HG03060 (cell line): Measurements from ENCODE around the gene SLC6A8.

Source experiments
- ATAC-seq: cut with Tn5 transposase; IDR thresholded peaks from one replicate; pipeline ENCODE4 v1.9.1; 2021; ENCODE audit warnings: low read depth, moderate number of reproducible peaks; ENCODE audit not compliant: unreplicated experiment

Gene SLC6A8

GRCh38 chrX:153687121-153688039 lies at the start of gene SLC6A8:
SLC6A8 (plus strand) TSS chrX:153687926; CDS start chrX:153688575, 649 bp downstream.
- ATAC-seq = no peak

DNA sequence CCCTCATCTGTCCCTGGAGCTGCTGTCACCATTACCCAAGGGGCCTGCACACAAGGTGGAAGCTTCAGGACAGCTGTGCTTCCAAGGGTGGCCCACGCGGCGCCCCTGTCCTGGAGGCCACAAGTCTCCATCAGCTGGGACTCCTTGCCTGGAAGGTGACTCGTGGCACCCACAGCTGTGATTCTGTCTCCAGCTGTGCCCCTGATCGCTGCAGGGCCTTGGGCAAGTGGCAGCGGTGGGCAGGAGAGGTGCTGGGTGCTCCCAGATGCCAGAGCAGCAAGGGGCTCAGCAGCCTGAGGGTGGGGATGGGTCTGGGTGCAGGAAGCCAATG lies 49.7 kb upstream of the SLC6A8 start:
- no peak for ATAC-seq

- no peak for ATAC-seq
Measured at GRCh38 chrX:153638436-153639176, 49.1 kb upstream of the SLC6A8 start.

DNA sequence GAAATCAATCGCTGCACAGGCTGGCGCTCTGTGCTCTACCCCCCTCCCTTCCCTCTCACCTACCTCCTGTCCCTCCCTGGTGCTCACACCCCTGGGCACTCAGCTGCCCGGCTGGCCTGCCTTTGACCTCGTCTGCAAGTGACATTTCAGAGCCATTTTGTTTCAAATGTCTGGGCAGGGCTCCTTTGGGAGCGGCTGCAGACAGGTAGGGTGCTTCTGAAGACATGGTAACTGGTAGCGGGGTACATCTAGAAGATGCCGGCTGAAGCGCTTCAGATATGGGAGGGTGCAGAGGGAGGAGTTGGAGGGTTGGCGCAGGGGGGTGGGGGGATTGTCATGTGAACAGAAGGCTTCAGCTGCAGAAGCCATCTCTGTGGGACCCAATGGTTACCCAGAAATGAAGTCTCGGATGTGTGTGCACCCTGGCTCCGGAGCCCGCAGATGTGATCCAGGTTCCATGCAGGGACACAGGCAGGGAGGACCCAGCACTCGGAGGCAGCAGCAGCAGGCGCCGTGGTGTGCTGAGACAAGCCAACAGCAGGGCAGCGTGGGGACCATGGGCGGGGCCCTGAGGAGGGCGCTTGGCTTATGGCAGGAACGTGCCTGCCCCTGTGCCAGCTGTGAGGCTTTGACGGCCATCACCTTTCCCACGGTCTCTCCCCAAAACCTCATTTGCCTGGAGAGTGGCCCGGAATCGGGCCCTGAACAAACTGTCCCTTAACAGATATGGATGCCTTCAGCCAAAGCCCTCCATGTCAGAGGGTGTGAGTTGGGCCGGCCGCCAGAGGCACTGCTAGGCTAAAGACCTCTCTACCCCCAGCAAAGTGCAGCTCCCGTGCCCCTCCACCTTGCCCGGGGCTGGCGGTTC lies 48.3 kb upstream of the SLC6A8 start:
- ATAC-seq = no peak

GRCh38 chrX:153640045-153640686 lies 47.6 kb upstream of the SLC6A8 start:
- ATAC-seq = no peak

DNA sequence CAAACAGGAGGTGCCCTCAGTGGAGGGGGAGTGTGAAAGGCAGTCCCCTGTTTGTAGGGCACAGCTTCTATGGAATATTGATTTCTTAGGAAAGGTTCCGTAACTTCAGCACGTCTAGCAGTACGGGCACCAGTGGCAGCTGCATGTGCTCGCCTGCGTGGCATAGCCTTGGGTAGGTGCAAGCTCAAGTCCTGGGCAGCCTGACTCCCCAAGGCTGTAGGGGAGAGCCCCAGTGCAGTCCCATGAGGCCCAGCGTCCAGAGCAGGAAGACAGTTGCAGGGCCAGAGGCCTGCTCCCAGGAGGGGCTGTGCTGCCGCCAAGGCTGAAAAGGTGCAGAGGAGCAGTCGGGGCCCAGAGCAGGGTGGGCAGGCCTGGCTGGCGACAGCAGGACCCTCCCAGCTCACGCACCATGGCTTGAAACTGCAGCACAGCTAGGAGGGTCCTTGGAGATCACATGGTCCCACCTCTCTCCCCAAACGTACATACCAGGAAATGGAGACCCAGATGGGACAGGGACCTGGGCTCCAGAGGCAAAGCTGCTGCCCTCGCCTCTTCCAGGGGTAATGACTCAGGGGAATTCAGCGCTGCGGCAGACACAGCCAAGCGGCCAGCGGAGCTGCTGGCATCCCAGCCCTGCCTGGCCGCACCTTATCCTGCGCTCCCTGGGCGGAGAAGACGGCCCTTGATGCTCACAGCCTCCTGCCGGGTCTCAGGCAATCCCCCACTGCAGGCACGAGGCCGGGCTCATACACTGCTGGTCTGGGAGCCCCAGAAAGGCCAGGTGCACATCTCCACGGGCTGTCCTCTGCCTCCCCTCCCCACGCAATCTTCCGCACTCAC lies 46.8 kb upstream of the SLC6A8 start:
- ATAC-seq = no peak

DNA sequence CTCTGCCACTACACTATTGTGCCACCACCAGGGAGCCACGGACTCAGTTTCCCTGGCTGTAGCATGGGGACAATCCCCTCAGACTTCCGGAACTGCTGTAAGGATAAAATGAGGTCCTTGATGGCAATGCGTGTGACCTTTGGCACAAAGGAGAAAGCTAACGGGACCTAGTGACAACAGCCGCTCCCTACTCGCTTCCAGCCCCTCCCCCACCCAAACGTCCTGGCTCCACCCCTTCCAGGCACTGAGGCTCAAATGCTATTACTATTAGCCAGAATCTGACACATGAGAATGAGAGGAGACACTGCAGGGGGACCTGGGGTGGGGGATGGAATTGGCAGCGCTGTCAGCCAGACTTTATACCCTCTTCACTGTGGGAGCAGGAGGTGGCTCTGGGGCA lies 46.1 kb upstream of the SLC6A8 start:
- ATAC-seq = no peak

GRCh38 chrX:153642051-153642654 lies 45.6 kb upstream of the SLC6A8 start:
- ATAC-seq = no peak

DNA sequence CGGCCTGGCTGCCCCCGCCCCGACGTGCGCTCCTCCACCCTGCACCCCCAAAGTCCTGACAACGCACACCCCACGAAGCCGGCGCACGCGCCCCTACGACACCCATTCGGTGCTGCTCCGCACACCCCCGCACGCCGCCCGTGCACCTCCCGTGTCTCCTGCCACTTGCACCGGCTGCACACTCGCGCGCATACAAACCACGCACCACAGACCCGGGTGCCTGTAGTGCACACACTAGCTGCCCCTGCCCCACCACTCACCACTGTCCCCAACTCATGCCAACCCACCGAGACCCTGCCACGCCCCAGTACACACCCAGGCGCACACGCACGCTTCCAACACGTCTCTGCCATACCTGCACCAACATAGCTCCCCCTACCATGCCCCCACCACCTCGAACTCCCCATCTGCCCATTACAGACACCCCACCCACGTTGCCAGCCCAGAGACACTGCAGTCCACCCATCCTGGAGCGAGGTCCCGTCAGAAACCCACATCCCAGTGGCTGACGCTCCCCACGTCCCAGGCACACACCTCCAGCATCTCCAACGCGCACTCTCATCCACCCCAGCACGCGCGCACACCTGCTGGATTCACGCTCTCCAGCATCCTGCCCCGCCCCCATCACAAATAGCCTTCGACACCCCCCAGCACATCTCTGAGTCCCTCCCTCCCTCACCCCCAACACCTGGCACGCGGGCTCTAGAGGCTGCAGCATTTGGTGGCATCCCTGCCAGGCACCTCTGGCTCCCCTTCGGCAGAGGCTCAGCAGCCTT lies 44.9 kb upstream of the SLC6A8 start:
- ATAC-seq = no peak

GRCh38 chrX:153643431-153644351 lies 44.0 kb upstream of the SLC6A8 start:
- ATAC-seq = no peak

GRCh38 chrX:153644356-153645125 lies 43.2 kb upstream of the SLC6A8 start:
- no peak for ATAC-seq

- ATAC-seq = no peak
Measured at GRCh38 chrX:153645151-153645550, 42.6 kb upstream of the SLC6A8 start.

DNA sequence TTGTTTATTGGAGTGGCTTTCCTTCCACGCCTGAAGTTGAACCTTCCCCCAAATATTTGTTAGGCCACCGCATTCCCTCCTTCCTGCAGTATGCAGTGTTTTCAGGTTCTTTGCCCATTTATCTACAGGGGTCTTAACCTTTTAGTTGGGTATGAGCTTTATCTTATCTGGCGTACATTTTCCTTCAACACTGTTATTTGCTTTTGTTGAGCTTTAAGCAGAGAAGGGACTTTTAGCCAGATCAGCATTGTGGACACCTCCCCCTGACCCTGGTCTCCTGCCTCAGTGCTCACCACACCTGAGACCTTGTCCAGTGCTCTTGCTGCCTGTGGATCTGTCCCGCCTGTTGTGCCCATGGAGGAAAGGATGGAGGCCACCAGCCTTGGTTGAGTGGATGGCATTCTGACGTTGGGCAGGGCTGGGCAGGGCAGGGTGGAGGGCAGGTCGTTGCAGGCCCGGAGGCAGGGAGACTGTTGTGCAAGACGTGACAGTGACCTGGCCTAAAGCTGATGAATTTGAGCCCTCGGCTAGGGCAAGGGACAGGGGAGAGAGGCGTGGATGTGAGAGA lies 41.7 kb upstream of the SLC6A8 start:
- no peak for ATAC-seq

GRCh38 chrX:153646620-153647373 lies 40.9 kb upstream of the SLC6A8 start, which contains the start of gene DUSP9:
DUSP9 (plus strand) TSS chrX:153647203; CDS start chrX:153647954, 751 bp downstream.
- ATAC-seq = no peak
